ENCODE data around the gene NRCAM. TPM values are rescaled to one million over a fixed set of nuclear protein-coding genes. Genes with fewer than 3 reads are reported as not detected.

Gene NRCAM
- total and polyA plus RNA-seq, 2 of the 8 experiments (the other 6 are each of a cell fraction or from before 2014, with no cell fraction given), result 2.7 to 3.8 TPM

DNA sequence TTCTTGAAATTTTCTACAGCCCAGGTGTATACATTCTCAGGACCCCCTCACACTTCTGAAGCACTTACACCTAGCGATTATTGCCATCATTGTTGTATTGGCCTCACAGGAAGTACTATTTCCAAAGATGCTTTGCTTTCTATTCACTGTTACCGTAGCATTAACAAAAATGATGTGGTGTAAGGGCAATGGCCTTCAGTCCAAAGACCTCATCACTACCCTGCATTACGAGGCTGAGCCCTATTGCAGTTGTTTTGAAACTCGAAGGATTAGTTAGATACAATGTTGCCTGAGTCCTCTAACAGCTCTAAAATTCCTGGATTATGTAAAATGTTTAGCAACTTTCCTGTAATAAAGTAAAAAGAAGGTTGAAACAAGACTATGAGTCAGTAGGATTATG is 2.9 kb downstream of the NRCAM start (continued):
- TF ChIP-seq, protein P1, sequence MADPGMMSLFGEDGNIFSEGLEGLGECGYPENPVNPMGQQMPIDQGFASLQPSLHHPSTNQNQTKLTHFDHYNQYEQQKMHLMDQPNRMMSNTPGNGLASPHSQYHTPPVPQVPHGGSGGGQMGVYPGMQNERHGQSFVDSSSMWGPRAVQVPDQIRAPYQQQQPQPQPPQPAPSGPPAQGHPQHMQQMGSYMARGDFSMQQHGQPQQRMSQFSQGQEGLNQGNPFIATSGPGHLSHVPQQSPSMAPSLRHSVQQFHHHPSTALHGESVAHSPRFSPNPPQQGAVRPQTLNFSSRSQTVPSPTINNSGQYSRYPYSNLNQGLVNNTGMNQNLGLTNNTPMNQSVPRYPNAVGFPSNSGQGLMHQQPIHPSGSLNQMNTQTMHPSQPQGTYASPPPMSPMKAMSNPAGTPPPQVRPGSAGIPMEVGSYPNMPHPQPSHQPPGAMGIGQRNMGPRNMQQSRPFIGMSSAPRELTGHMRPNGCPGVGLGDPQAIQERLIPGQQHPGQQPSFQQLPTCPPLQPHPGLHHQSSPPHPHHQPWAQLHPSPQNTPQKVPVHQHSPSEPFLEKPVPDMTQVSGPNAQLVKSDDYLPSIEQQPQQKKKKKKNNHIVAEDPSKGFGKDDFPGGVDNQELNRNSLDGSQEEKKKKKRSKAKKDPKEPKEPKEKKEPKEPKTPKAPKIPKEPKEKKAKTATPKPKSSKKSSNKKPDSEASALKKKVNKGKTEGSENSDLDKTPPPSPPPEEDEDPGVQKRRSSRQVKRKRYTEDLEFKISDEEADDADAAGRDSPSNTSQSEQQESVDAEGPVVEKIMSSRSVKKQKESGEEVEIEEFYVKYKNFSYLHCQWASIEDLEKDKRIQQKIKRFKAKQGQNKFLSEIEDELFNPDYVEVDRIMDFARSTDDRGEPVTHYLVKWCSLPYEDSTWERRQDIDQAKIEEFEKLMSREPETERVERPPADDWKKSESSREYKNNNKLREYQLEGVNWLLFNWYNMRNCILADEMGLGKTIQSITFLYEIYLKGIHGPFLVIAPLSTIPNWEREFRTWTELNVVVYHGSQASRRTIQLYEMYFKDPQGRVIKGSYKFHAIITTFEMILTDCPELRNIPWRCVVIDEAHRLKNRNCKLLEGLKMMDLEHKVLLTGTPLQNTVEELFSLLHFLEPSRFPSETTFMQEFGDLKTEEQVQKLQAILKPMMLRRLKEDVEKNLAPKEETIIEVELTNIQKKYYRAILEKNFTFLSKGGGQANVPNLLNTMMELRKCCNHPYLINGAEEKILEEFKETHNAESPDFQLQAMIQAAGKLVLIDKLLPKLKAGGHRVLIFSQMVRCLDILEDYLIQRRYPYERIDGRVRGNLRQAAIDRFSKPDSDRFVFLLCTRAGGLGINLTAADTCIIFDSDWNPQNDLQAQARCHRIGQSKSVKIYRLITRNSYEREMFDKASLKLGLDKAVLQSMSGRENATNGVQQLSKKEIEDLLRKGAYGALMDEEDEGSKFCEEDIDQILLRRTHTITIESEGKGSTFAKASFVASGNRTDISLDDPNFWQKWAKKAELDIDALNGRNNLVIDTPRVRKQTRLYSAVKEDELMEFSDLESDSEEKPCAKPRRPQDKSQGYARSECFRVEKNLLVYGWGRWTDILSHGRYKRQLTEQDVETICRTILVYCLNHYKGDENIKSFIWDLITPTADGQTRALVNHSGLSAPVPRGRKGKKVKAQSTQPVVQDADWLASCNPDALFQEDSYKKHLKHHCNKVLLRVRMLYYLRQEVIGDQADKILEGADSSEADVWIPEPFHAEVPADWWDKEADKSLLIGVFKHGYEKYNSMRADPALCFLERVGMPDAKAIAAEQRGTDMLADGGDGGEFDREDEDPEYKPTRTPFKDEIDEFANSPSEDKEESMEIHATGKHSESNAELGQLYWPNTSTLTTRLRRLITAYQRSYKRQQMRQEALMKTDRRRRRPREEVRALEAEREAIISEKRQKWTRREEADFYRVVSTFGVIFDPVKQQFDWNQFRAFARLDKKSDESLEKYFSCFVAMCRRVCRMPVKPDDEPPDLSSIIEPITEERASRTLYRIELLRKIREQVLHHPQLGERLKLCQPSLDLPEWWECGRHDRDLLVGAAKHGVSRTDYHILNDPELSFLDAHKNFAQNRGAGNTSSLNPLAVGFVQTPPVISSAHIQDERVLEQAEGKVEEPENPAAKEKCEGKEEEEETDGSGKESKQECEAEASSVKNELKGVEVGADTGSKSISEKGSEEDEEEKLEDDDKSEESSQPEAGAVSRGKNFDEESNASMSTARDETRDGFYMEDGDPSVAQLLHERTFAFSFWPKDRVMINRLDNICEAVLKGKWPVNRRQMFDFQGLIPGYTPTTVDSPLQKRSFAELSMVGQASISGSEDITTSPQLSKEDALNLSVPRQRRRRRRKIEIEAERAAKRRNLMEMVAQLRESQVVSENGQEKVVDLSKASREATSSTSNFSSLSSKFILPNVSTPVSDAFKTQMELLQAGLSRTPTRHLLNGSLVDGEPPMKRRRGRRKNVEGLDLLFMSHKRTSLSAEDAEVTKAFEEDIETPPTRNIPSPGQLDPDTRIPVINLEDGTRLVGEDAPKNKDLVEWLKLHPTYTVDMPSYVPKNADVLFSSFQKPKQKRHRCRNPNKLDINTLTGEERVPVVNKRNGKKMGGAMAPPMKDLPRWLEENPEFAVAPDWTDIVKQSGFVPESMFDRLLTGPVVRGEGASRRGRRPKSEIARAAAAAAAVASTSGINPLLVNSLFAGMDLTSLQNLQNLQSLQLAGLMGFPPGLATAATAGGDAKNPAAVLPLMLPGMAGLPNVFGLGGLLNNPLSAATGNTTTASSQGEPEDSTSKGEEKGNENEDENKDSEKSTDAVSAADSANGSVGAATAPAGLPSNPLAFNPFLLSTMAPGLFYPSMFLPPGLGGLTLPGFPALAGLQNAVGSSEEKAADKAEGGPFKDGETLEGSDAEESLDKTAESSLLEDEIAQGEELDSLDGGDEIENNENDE (IDR thresholded peaks at IDR 0.05; ENCODE audit: insufficient replicate concordance, low read length), result no peak

Data from H1 (cell line).